Stimulated activated CD4-positive, alpha-beta T cell treated with anti-CD3 and anti-CD28 coated beads, Interleukin-1b, Interleukin-23, amount 100 ng/mL, for 1 hour (primary cell): ENCODE results near the gene NDUFV1.
"Not testable (repeated sequence)": the region's sequence is repeated elsewhere in the genome, so short reads cannot be mapped to it uniquely, and the experiment has no call there.

Experiments used
- DNase-seq, 2 donors: peaks; one replicate each; pipeline ENCODE4 v3.0.0-alpha.2; 2020; ENCODE audit warnings: low read depth in 2 of 2

The NDUFV1 gene

DNA sequence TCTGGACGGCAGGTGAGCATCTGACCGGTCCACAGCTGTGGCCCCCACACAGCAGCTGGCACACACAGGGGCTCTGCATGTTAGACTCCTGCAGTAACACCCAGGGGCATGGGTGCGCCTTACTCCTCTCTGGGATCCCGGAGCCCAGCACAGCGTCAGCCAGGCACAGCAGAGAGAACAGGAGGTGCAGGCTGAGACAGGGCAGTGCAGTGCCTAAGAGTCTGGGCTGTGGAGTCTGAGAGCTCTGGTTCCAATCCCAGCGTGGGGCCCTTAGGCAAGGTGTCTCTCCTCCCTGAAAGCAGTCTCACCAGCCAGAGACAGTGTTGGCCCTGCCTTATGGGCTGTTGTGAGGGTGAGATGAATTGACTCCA lies 20.7 kb downstream of the NDUFV1 start:
- DNase-seq = no peak

DNA sequence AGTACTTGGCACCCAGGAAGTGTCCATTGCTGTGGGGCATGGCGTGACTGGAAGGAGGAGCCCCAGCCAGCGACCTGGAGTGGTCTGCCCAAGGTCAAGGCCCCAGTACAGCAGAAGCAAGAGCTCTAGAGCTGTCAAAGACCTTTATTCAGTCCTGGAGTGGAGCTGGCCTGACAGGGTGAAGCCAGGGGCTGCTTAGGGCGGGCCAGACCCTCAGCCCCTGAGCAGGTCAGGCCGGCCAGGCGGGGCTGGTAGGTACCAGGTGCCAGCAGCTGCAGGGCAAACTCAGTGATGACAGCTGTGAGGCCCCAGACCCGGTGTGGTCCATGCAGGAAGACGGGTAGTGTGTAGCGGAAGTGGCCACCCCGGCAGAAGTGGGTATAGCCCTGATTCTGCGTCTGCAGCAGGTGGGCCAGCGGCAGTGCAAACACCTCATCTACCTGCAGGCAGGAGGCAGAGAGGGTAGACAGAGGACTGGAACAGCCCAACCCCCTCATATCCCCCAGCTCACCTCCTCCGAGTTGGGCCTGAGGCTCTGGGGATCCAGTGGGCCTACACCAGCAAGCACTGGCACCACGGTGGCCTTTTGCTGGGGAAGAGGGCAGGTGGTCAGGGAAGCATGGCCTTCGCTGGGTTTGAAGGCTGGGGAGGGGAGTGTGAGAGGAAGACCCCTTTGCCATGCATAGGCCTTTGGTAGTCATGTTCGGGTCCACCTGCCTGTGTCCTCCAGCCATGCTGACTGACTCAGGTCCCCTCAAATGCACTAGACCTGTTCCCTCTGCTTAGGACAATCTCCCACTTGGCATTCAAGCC lies 21.3 kb downstream of the NDUFV1 start:
- DNase-seq = no peak

DNA sequence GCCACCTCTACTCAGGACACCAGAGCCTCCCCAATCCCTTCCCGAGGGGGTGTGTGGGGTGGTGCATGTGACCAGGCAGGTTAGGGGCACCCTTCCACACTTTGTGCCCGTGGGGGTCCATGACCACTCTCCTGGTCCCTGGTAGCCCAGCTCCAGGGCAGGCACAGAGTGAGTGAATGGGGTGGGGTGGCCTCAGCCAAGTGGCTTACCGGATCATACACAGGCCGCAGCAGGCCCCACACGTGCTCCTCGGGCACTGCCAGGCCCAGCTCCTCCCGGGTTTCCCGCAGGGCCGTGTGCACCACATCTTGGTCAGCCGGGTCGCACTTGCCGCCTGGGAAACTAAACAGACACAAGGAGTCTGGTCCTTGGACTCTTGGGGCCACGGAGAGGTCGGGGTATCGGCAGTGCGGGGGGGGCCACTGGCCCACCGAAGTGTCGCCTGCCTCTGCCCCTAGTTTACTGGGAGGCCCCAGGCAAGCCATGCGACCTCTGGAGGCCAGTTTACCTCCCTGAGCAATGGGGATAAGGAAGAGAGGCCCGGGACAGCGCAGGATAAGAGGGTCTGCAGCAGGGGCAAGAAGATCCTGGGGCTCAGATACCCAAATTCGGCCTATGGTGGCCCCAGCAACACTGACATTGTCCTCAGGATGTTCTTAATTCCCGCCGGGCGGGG lies 22.1 kb downstream of the NDUFV1 start:
- DNase-seq = no peak

DNA sequence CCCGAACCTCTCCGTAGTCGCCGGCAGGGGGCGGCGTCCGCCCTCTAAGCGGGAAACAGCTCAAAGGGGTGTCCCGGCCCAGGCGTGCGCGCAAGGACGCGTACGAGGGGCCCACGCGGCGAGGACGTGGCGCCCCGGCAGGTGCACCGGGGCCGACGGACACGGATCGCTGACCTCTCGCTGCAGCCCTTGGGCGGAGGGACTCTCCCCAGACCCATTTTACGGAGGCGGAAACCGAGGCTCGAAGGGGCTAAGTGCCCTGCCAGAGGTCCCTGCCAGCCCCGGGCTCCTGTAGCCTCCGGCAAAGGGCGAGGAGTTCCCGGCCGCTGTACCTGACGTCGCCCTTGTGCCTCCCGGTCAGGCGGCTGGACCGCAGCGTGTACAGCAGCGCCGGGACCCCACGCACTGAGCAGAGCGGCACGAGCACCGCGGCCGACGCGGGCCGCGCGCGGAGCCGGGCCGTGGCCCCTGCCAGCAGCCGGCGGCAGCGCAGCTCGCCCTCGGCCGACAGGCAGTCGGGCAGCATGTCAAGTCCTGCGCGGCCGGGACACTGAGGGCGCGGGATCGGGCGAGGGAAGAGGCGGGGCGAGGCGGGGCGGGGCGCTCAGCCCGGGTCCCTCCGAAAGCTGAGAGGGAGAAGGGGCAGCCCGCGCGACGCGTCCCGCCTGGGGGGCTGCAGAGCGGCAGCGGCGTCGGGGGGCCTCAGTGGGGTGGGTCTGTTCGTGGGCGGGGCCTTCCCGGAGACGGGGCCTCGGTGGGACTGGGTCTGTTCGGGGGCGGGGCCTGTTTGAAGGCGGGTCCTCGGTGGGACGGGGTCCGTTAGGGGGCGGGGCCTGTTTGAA lies 22.9 kb downstream of the NDUFV1 start, which contains the start of gene NUDT8:
Gene NUDT8, minus strand, starts transcription at position 552 of the 842 bp plus-strand sequence. Its CDS starts 26 bp downstream, at position 526.
- DNase-seq = peak; percentile 69 to 75

DNA sequence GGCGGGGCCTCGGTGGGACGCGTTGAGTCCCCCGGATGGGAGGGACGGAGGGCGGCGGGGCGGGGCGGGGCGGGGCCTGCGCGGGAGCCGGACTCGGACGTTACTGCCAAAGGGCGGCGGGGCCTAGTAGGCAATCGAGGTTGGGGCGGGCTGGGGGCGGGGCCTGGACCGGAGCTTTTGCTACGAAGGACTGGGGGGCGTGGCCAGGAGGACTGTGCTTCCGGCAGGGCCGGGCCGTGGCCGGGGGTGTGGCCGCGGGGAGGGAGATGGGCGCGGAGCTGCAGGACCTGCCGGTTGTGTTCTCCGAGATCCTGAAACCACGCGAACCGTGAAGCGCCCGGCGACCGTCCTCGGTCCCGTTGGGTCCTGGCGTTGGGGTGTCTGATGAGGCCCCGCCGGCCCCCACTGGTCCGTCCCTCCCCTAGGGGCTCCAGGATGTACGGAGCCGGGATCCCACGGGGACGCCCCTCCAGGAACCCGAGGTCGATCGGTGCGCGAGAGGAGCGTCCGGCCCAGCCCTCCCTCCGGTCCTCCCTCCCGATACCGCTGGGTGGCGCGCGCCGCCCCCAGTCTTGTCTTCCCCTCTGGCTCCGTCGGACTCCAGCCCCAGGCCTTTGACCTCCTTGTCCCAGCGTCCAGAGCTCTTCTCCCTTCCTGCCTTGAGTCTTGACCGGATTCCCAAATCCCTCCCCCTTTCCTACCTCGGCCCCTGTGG lies 23.6 kb downstream of the NDUFV1 start:
- peak; percentile 89 to 92 for DNase-seq

DNA sequence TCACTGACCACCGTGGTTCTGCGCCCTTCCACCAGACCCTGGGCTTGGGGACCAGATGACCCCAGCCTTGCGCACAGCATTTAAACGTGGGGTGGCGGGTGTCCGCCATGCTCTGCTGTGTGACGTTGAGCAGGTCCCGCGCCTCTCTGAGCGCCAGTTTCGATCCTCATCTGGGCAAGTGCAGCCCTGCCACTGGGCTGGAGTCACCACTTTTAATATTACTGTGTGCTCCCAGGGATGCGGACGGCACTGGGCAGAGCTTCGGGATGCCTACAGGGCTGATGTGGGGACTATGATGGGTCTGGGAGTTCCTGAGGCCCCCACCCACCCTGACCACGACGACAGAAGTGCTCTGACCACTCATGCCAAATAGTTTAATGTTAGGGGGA lies 24.2 kb downstream of the NDUFV1 start:
- no peak for DNase-seq

DNA sequence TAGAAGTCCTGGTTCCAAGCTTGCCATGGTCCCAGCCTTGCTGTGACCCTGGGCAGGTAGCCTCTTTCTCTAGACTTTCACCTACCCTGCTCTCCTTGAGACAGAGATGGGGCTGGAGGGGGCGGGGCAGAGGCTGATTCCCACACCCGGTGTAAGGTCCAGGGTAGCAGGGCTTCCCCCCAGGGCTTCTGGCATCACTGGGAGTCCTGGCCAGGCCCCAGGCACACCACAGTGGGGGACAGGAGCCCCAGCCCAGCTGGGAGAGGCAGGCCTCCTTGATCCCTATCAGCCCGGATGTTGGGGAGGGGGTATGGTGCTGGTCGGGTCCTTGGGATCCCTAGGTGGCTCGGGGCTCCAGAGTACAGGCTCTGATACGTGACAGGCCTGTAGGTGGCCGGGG lies 24.7 kb downstream of the NDUFV1 start:
- no peak for DNase-seq

DNA sequence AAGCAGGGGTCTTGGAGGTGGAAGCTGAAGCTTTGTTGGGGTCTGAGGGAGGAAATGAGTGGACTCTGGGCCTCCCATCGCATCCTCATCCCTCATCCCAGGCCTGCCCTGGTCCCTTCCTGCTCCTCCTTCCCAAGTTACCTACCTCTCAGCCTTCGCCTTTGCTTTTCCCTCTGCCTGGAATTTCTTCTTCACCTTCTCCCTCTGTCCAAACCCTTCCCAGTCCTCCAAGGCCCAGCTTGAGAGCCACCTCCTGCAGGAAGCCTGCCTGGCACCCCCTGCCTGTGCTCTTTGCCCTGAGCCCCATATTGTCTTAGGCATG lies 25.1 kb downstream of the NDUFV1 start:
- no peak for DNase-seq

DNA sequence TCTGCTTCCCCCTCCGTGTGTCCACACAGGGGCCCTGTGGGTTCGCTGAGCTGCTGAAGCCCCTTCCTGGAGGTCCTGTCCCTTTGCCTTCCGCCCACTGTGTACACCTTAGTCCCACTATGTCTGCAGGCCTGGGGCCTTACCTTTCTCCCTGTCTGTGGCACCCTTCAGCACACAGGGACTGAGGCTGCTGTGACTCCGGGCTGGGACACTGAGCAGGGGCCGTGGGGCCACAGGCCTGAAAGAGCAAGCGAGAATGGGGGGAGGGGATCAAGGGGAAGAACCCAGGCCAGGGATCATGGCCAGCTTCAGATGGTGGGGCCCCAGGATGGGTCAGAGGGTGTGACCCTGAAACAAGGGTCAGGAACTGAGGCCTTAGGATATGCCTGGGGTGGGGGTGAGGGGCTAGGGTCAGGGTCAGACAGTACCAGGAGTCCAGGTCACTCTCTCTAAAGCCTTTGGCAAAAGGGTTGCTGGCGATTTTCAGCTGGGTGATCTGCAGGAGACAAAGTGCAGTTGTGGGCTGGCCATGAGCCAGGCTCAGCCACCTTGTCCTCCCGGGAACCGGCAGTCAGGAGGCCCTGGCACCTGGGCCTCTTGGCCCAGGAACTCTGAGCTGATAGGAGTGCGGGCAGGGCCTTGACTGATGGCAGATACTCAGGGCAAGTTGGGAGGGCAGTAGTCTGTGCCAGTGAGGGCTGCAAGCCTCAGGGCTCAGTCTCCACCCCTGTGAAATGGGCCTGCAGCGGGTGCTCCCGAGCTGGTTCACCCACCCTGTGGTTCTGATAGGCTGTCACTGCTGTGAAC lies 25.6 kb downstream of the NDUFV1 start:
- no peak for DNase-seq

DNA sequence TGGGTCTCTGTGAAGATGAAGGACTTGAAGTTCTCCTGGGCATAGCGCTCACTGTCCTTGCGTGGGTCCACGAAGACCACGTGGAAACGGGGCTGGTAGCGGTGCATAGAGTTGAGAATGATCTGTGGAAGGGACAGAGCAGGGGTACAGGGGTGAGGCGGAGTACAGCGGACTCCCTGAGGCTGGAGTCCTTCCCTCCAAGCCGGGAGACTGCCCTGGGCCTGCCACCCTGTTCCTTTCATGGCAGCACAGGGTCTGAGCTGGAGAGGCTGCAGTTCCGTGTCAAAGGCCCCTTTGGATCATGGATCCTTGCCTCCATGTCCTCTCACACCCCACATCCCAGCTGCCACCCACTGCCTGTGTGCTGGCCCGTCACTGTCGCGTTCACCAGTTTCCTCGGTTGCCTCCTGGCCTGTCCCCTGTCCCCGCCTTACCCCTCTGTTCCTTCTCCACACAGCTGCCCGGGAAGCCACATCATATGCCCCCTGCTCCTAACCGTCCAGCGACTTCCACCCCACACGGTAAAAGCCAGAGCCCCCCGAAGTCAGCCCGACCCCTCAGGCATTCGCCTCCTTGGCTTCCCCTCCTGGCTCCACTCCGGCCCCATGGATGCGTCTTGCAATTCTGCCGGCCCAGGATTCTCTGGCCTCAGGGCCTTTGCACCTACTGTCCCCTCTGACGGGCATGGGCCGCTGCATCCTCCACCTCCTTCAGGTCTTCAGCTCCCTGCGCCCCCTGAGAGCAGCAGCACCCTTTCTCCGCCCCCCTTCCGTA lies 26.4 kb downstream of the NDUFV1 start:
- no peak for DNase-seq

DNA sequence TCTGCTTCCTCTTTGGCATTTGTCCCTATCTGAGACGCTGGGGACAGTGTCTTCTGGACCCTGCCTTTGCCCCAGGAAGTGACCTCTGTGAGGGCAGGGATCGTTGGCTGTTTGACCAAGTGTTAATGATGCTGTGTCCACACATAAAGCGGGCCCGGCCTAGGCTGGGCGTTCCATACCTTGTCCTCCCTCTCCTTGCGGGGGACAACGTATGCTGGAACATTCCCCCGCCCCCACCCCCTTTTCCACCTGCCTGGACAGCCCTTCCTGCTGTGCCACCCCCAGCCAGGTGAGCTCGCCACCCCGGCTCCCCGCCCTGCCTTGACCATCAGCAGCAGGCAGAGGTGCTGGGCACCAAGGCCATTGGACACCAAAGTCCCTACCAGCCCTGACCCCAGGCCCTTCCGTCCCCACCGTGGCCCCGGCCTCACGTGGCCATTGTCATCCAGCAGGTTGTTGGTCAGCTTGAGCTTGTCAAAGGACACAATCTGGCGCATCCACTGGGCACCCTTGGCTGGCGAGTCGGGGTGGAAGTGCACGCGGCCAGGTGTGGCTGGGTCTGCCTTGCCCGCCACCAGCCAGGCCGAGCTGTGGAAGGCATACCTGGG lies 27.1 kb downstream of the NDUFV1 start:
- no peak for DNase-seq

DNA sequence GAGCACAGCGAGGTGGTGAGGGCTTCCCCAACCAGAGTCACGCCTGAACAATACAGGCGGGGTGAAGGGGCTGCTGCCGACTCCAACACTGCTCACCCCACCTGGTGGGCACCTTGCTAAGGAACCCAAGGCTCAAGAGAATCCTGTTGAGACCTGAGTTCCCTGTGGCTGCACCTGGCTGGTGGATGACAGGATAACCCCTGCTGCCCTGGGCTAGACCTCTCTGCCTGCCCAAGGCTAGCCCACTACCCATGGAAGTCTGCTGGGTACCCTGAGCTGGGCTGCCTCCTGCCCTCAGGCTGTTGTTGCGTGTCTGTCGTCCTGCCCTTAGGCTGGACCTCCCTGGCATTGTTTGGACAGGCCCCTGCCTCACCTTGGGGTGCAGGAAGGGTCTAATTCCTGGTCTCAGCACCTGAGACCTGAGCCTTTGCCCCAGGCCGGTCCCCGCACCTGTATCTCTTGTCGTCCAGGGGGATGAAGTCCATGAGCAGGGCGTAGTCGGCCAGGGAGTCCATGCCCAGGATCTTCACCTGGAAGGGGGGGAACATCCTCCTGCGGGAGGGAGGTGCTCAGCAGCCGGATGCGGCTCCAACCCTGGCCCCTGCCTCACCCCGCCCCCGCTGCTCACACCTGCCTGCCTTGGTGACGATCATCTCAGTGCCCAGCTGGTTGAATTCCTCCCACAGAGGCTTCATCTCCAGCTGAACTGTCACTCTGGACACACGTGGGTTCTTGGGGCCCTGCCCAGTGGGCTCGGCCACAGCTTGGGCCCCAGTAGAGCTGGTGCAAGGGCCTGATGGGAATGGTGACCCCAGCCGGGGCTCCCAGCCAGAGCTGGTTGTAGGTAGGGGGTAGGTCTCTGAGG lies 27.9 kb downstream of the NDUFV1 start:
- DNase-seq = no peak

DNA sequence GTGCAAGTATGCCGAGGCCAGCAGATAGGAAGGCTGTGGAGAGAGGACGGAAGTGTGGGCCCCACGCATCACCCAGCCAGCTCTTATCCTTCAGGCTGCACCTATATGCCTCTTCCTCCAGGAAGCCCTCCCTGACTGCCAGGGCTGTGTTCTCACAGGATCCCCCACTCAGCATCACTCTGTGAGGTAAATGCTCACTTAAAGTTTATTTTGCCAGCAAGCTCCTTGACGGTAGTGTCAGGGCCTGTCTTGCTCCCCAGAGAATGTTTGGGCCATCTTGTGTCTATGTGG lies 28.4 kb downstream of the NDUFV1 start:
- DNase-seq = no peak

DNA sequence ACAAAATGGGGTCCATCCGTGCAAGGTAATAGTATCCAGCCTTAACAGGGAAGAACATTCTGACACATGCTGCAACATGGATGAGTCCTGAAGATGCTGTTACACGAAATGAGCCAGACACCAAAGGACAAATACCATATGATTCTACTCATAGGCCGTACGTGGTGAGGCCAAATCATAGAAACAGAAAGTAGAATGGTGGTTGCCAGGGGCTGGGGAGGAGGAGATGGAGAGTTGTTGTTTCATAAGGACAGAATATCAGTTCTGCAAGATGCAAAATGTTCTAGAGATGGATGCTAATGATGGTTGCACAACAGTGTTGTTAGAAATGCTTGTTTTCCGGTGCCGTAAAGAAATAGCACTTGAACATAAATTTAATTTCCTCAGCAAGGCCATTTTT lies 30.2 kb downstream of the NDUFV1 start:
- no peak for DNase-seq

DNA sequence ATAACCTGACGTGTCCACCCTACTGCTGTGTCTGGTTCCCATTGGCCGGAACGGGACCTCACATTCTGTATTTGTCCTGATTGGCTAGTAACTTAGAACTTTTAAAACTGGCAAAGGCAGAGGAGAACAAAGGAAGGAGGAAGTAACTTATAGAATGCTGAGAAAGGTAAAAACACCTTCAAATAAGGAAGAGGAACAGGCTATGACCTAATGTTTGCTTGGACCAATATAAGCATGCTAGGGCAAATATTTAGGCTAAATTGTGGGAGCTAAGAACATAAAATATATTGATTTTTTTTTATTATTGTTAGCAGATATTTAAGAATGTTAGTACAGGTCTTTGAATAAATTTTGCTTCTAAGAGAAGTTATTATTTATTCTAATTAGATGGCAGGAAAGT lies 30.7 kb downstream of the NDUFV1 start:
- not testable (repeated sequence) for DNase-seq

DNA sequence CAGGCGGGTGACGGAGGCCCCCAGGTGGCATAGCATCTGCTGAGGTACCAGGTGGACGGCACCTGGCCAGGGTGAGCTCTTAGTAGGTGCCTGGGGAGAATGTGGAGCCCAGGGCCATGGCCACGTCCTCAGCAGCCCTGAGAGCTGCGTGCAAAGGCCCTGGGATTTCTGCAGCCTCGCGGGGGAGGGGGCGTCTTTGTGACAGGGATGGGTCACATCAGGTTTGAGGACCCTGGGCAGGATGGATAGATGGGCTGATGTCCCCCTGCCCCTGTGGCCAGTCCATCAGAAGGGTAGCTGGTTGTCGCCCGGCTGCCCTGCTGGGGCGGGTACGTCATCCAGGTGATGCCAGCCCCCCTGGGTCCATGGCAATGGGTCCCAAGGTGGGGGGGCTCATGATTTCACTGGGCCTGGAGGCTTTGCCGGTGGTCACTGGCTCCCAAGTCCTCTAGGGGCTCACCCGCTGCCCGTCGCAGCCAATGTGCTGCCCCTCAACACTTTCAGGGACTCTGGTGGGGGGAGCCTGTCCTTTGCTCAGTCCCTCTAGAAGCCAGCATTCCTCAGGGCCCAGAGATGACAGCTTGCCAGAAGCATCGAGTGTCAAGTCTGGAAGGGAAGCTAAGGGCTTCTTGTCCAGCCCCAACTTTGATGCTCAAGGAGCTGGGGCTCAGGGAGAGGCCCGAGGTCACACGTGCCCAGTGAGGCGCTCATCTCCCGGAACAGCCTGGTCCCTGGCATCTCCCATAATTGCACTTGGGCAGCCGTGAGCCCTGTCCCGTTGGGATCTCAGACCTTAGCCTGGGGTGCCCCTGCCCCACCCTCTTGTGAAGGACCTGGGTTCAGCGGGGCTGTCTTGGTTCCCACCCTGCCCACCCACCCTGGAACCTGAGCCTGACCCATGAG lies 32.0 kb downstream of the NDUFV1 start:
- DNase-seq = no peak

DNA sequence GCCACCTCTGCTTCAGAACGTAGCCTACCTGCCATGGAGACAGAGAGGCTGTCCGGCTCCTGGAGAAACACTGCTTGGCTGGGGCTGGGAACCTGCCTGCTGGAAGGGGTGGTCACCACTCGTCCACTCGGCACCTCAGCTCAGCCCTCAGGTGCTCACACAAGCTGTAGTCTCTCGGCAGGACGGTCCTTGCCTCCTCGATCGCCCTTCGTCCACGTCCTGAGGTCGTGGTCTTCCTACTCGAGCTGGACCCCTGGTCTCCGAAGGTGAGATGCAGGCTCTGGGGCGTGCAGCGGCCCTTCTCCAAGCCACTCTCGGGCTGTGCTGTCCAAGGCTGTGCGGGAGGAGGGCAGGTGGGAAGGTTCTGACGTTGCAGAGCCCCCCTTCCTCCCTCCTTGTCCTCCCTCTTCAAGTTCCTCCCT lies 32.7 kb downstream of the NDUFV1 start, which contains the start of gene TBX10:
Gene TBX10, minus strand, starts transcription at position 326 of the 422 bp plus-strand sequence. Its CDS starts 291 bp downstream, at position 35.
- DNase-seq = no peak
